ENCODE data around the gene HSF5.
"Not testable (repeated sequence)": the region's sequence is repeated elsewhere in the genome, so short reads cannot be mapped to it uniquely, and the experiment has no call there.

Gene HSF5

DNA sequence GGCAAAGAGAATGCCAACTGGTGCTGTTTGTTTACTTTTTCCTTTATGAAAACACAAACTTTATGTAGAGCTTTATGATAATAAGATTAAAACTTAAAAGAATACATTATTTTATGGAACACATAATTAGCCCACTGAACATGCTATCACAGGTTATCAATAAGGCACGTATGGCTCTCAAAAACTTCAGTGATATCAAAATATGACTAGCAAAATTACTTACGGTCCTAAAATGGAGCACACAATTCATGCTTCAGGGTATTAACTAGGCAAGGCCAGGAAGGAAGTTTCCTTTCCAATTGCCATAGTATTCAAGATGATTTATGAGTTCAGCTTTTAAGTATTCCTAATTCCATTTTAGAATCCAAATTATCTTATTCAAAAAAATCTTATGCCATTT is 74.5 kb downstream of the HSF5 start:
- DNase-seq (ENCODE audit: low read depth in 2 of 2), result no peak

DNA sequence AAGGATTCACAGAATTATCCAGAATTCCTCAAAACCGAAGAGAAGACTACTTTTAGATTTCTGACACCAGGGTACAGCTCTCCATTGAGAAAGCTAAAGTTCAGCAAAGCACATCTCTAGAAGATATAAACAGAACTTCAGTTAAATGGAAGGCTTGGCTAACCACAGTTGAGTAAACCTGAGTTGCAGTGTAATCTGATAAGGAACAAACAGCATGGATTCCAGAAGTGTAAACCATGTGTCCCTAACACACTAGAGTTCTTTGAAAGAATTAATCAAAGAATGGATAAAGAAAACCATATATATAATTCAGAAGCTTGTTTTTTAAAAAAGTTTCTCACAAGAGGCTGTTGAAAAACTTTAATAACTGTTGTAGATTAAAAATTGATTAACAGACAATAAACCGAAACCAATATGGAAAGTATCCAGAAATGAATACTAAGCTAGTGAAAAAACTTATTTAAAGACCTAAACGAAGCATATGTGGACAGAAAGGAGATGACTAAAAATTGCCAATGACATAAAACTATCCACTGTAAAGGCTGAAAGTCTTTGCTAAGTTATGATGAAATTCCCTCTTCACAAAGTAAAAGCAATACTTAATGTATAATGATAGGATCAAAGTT is 75.1 kb downstream of the HSF5 start:
- DNase-seq (ENCODE audit: low read depth in 2 of 2), result no peak

DNA sequence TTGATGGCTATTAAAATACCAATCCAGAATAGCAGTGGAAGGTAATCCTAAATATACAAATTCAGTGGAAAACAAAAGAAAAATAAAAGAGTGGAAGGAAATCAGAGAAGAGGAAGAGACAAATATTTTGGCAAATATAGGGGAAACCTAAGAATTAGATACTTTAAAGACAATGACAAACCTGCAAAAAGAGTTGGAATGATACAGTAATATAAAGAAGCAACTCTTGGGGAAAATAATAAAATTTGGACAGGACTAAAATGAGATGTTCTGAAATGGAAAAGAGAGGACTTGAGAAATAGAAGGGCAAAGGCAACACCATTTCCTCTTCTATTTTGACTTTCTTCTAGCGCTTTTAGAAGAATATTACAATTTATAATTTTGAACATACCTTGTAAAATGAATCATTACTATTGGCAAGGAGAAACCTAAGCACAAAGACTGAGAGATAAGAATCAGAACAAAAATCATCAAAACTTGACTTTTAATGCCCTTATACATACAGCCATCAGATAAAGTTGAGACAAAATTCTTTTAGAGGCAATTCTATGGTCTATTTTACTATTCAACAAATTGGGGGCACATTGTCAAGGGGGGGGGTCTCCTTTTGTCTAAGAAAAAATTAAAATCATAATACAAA is 76.0 kb downstream of the HSF5 start:
- DNase-seq (ENCODE audit: low read depth in 2 of 2), result no peak

DNA sequence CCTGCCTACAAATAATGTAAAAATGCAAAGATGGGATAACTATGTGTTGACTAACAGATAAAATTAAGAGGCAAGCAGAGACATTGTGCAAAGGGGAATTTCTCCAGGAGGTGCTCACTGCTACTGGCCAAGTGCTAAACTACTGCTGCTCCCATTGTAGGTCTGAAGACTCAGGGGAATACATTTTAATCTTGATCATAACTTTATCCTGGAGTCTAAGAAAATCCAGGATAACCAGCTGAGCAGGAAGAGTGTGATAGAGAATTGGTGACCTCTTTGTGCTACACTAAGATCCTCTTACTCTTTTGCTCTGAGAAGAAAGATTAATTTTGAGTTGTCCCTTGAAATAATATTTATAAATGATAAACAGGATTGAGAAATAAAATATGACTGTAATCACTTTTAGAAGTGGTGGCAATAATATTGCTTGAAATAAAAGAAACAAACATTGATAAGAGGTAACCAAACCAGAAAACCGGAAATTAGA is 76.8 kb downstream of the HSF5 start:
- no peak for DNase-seq (ENCODE audit: low read depth in 2 of 2)

DNA sequence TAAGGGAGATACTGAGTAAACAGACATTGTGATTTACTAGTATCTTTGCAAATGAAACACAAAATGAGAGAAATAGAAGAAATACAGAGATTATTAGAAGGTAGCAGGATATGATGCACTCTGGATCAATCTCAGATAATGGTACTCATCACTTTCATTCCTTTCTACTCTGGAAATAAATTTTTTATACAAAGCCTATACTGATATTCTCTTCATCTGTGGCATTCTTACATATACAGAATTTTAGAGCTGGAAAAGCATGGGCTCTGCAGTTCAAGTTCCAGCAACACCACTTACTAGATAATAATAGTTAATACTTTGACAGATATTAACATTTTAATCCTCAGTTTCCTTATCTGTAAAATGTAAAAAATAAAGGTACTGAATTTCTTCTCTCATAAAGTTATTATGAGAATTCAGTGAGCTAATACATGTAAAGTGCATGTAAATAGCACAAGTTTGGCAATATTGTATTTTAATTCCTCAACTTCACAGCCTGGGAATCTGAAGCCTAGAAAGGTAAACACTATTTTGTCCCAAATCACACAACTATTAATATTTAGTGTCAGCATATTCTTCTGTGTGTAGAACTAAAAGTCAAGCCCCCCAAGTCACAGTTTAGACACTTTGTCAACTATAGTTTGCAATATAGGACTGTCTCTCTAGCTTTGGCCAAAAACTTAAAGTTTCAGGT is 77.3 kb downstream of the HSF5 start:
- no peak for DNase-seq (ENCODE audit: low read depth in 2 of 2)

DNA sequence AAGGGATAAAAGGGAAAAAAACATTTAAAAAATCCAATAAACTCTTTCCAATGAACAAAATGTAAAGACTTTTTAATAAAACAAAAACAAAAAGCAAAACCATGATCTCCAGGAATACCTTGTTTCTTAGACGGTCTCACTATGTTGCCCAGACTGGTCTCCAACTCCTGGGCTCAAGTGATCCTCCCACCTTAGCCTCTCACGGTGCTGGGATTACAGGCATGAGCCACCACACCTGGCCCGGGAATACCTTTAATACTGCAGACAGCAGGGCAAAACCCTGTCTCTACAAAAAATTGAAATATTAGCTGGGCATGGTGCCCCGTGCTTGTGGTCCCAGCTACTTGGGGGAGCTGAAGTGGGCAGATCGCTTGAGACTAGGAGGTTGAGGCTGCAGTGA is 78.8 kb downstream of the HSF5 start:
- no peak for DNase-seq (ENCODE audit: low read depth in 2 of 2)

DNA sequence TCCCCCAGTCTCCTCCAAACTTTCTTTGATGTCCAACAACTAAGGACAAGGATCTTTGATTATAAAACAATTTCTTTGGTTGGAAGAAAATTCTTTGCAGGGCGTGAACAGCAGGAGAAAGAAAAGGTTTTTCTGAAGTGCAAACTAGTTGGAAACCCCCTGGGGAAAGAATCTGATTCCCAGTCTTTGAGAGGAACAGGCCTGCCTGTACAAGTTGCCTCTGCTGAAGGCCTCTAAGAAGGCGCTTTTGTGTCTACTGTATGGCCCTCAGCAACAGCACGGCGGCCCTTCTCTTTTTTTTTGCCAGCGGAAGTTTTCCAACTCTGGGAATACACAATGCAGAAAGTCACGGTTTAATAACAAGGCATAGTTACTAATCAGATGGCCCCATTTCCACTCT is 84.9 kb downstream of the HSF5 start:
- no peak for DNase-seq (ENCODE audit: low read depth in 2 of 2)

DNA sequence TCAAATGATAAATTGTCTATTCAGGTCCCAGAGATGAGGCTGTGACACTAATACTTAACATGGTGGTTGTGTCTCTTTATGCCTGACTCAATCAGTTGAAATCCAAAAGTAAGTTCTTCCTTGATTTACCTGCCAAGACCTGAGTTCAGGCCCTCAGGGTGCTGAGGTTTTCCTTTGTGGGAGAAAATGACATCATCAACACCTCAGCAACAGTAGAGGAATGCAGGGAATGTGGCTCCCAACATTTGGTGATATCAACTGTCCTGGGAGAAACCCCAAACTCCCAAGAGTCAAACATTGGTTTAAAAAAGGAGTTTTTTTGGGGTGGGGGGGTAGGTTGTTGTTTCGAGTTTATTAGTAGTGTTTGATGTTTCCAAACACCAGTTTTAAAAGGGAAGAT is 85.5 kb downstream of the HSF5 start:
- DNase-seq (ENCODE audit: low read depth in 2 of 2), result no peak

DNA sequence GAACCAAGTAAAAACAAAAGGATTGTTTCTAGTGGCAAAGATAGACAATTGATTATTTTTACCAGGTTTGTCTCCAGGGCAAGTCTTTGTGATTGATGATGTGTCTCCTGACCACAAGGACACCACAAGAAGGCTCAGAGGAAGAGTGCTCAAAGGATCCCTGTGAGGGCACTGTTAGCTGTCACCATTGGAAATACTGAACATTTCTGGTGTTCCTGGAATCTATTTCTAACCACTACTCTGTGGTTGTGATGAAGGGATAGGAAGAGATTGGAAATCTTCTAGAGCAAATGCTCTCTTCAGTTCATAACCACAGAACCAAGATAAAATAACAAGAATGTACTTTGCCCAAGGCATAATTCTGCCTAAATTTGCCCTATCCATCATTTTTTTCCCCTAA is 86.2 kb downstream of the HSF5 start:
- no peak for DNase-seq (ENCODE audit: low read depth in 2 of 2)

DNA sequence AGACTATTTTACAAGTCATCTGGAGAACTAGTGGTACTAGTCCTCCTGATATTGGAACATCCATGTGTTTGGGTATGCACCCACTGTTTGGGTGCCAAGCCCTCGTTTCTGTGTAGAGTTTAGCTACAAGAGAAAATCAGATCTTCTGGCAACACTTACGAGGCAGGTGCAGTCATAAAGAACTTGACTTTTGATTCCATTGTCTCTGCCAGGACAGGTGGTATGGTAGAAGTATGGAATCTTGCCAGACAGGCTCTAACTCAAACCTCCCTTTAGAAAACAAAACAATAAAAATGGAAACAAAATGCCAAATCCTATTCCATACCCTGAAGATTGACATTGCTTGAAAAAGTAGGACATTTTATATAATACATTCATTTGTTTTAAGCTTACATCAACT is 86.9 kb downstream of the HSF5 start:
- DNase-seq (ENCODE audit: low read depth in 2 of 2), result no peak

DNA sequence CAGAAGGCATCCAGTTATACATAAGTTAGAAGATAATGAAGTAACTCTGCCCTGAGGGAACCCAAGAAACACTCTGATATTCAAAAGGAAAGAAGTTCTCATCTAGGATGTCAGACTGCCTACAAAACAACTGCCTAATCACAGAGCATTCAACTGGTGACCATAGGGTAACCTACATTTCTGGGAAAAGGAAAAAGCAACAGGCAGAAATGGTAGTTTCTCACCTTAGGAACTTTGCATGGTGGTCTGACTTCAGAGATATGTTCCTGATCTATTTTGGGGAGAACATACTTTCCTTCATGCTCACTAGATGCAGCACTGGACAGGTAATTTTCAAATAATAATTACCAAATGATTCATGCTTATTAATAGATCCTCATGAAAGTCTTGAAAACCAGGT is 87.4 kb downstream of the HSF5 start:
- DNase-seq (ENCODE audit: low read depth in 2 of 2), result no peak

DNA sequence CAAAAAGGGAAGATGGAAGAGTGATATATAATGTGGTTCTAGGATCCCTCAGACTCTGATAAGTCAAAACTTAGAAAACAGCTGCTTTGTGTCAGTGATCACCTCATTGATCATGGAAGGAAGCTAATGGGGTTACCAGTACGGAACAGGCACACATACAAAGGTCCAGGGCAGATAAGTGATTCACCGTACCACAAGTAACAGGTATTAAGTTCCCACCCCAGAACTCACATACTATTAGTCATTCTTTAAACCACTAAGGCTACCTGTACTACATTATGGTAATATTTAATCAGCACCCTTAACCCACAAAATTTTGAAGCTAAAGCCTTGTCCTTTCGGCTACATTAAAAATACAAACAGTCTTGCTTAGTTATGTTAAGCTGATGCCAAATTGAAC is 88.2 kb downstream of the HSF5 start:
- no peak for DNase-seq (ENCODE audit: low read depth in 2 of 2)

DNA sequence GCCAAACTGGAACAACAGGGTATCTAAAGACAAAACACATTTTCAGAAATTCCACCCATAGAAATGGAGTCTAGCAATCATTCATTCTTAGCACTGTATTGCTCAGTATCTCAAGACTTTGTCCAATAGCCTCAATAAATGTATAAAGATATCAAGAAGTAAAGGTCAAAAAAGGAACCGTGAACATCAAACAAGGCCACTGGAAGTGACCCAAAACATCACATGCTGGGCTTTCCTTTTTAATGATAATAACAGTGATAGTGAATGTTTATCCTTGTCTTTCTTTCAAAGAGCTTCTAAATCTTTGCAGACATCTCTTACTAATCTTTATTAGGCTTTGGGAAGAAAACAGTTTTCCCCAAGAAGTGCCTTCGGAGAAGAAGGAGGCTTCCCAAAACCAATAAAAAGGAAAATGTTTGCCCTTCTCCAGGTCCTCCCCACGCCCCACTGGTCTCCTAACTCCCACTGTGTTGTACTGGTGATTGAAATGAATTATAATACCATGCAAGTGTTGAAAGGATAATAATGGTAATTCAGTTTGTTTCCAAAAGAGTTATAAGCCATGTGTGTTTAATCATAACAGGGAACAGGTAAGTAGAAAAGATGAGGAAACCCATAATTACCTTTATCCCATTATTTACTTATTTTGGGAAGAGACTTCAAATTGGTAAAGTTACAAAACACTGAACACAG is 89.5 kb downstream of the HSF5 start:
- no peak for DNase-seq (ENCODE audit: low read depth in 2 of 2)

DNA sequence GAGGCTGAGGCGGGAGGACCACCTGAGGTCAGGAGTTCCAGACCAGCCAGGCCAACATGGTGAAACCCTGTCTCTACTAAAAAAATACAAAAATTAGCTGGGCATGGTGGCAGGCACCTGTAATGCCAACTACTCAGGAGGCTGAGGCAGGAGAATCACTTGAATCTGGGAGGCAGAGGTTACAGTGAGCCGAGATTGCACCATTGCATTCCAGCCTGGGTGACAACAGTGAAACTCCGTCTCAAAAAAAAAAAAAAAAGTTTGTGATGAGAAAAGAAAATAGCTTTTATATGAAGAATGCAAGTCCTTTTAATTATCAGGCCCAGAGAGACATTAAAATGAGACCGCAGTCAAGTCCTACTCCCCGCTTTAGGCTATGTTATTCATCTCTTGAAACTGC is 90.8 kb downstream of the HSF5 start:
- DNase-seq (ENCODE audit: low read depth in 2 of 2), result not testable (repeated sequence)

DNA sequence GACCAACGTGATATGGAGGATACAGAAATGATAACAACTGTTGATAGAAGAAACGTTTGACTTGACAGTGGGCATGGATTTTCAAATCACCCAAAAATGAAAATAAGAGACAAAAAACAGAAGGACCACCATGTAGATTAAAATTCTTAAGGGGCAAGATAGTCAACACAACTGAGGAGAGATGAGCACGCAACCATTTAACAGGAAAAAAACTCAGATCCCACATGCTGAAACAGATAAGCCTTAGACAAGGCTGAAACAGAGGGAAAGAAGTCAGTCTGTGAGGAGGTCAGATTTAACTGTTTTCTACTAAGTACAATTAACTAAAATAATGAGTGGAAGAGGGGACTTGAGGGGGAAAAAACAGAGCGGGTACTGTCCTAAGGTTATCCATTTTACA is 92.0 kb downstream of the HSF5 start:
- no peak for DNase-seq (ENCODE audit: low read depth in 2 of 2)

DNA sequence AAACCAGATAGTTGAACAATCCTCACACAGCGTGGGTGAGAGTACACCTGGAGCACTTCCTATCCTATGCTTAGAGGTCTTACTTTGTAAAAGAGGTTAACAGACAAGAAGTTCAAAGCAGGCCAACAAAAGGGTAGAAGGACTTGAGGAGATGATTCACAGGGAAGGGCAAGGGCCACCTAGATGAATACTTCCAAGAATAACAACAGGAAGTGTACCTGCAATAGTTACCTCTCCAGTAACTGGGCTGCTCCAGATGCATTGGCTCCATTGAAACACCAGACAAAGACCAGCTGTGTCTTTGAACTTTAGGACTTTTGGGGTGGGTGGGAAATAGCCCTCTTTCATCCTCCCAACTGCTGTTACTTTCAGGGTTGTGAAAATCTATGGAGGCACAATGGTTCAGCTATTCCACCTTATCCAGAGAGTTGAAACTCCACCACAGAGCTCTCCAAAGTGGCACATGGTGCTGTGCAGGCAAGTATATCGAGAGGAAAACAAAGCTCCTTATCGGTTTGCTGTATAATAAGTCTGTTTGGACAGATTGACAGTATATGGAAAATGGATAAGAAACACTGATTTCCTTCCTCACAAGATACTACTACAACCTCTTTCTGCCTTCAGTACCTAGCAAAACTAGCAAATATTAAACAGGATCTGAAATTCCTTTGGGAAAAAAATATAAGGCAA is 93.5 kb downstream of the HSF5 start:
- DNase-seq (ENCODE audit: low read depth in 2 of 2), result no peak

DNA sequence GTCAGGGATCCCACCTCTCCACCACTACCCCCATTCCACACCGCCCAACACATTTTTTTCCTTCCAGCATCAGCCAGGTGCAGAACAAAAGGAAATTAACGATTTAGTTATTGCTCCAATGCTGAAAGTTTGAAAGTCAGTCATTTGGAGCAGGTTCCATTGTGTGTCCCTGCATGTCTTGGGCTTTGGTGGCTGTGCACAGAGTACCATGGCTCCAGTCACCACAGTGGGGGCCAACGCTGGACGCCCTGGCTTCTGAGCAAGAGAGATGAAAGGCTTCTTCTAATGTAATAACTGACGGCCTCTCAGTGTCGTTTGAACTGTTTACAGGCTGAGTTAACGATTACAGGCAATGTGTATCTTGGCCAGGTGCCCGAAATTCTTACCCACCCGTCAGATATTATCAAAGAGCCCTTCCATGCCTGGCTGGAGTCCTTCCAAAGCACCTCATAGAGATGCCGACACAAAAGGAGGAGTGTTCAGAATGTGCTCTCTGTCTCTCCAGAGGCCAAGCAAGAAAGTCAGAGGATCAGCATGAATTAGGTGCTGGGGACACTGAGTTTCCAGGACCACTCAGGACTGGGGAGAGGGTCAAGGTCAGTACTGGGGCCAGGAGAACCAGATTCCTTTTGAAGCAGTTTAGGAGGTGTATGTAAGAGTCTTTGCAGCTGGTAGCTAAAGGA is 96.8 kb downstream of the HSF5 start:
- no peak for DNase-seq (ENCODE audit: low read depth in 2 of 2)

DNA sequence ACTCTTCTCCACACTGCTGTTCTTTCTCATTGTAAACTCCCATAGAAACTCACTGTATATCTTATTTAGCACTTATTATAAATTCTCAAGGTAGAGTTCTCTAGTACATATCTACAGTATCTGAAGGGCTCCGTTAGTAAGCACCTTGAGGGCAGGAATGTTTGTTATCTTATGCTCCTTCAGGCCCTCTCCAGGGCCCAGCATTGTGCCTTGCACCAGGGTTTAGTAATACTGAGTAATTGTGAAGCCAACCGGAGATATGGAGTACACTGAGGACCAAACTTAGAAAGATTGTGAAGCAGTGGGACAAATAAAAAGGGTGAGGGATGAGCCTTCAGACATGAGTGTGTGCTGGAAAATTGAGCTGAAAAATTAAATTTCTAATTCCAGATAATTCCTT is 97.3 kb downstream of the HSF5 start:
- DNase-seq (ENCODE audit: low read depth in 2 of 2), result no peak

DNA sequence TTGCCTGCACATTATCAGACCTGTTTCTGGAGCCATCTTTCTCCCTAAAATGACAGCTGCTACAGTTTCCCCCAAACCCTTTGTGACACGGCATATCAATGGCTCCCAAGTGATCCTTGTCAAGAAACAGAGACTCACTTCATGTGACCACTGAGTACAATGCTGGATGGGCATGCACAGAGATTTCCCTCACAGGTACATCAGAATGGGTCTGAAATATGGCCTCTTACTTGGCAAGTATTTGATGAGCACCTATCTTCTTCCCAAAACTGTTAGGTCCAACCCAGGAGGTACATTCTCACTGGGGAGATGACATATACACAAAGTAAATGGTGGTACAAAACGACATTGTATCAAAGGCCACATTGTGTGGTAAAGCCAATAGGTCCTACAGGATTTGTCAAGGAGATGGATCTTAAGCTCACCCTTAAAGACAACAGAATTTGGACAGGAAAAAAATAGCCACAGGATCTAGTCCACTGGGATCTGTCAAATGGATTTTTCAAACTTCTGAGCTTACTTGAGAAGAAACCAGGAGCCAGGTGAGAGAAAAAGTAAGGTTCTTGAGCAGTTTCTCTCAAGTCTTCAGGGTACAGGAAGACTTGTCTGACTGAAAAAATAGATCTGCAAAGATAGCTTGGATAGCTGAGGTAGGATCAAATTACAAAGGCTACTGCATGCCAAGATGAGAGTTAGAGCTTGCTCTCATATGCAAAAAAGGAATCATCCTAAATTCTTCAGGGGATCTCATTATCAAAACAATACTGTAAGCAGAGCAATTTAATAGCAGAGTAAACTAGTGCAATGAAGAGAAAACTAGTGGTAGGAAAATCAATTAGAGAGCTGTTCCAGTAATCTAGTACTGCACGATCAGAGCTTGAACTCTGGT is 99.7 kb downstream of the HSF5 start:
- no peak for DNase-seq (ENCODE audit: low read depth in 2 of 2)

DNA sequence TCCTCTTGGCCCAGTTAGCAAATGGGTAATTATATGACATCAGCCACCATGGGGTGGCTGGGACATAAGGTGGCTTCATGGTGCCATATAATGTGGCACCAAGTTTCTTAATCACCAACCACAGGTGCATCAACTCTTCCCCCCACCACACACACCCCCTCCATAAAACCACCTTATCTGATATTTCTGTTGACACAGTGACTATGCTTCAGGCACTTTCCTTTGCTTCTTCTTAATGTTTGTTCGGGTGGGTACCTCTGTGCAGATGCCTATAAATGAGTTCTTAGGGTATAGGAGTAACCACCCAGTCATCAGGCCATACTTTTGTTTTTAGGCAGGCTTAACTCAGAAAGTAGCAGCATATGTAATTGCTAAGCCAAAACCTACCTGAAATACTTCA is 100.4 kb downstream of the HSF5 start:
- no peak for DNase-seq (ENCODE audit: low read depth in 2 of 2)

DNA sequence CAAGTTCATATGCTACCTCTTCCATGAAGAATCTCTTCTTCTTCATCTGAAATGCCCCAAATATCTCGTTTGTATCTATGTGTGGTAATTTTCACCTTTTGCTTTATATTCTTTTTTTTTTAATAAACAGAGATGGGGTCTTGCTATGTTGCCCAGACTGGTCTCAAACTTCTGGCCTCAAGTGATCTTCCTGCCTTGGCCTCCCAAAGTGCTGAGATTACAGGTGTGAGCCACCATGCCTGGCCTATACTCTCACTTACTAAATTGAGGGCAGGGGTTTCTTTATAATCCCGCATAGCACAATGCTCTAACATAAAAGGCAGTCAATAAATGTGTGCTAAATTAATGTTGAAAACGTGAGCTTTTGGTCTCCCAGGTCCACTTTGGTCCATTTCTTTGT is 101.5 kb downstream of the HSF5 start:
- no peak for DNase-seq (ENCODE audit: low read depth in 2 of 2)
